ENCODE measurements around the gene ARL15.

ARL15 gene

GRCh38 chr5:54206580-54207229 lies 103.7 kb downstream of the ARL15 start:
- TF ChIP-seq CTCF (IDR thresholded peaks at IDR 0.05; ENCODE audit: insufficient read depth, missing control alignments): no peak
- FAIRE-seq: no peak
- DNase-seq (ENCODE audit: insufficient read length, low spot score): no peak

GRCh38 chr5:54205918-54206317 lies 104.5 kb downstream of the ARL15 start:
- FAIRE-seq (no peak), DNase-seq (ENCODE audit: insufficient read length, low spot score) (no peak)
- TF ChIP-seq CTCF (IDR thresholded peaks at IDR 0.05; ENCODE audit: insufficient read depth, missing control alignments): no peak

- FAIRE-seq (no peak), DNase-seq (ENCODE audit: insufficient read length, low spot score) (no peak)
- no peak for TF ChIP-seq CTCF (IDR thresholded peaks at IDR 0.05; ENCODE audit: insufficient read depth, missing control alignments)
Measured at GRCh38 chr5:54205453-54205852, 104.9 kb downstream of the ARL15 start.

- no peak for TF ChIP-seq CTCF (IDR thresholded peaks at IDR 0.05; ENCODE audit: insufficient read depth, missing control alignments)
- DNase-seq (ENCODE audit: insufficient read length, low spot score) (no peak), FAIRE-seq (no peak)
Measured at GRCh38 chr5:54197018-54197417, 113.4 kb downstream of the ARL15 start.

- FAIRE-seq (no peak), DNase-seq (ENCODE audit: insufficient read length, low spot score) (no peak)
- no peak for TF ChIP-seq CTCF (IDR thresholded peaks at IDR 0.05; ENCODE audit: insufficient read depth, missing control alignments)
Measured at GRCh38 chr5:54195701-54196100, 114.7 kb downstream of the ARL15 start.

- DNase-seq (ENCODE audit: insufficient read length, low spot score): no peak
- TF ChIP-seq CTCF (IDR thresholded peaks at IDR 0.05; ENCODE audit: insufficient read depth, missing control alignments): no peak
- no peak for FAIRE-seq
Measured at GRCh38 chr5:54194318-54194717, 116.1 kb downstream of the ARL15 start.

GRCh38 chr5:54187694-54188093 lies 122.7 kb downstream of the ARL15 start:
- no peak for TF ChIP-seq CTCF (IDR thresholded peaks at IDR 0.05; ENCODE audit: insufficient read depth, missing control alignments)
- FAIRE-seq (no peak), DNase-seq (ENCODE audit: insufficient read length, low spot score) (no peak)

Measured in D721Med (cell line).